CD4-positive, CD25-positive, alpha-beta regulatory T cell (primary cell): ENCODE measurements around the gene MBNL3. TPM values are rescaled to one million over a fixed set of nuclear protein-coding genes. Genes with fewer than 3 reads are reported as not detected.

Experiments
- ATAC-seq, 2 donors: fragments of 150-1000 bp; cut with Tn5 transposase; one replicate each; pipeline ENCODE4 v1.10.0; 2021; ENCODE audit warnings: low read depth in 2 of 2, moderate number of reproducible peaks in 2 of 2, moderate library complexity in 1 of 2
- DNase-seq, 3 donors: peaks; one replicate each; pipeline versions ENCODE4 v3.0.0 to v3.0.0-alpha.2; 2012 to 2022; ENCODE audit warnings: mixed read lengths in 1 of 3
- H3K27ac ChIP-seq: one replicate; pipeline ENCODE4 v1.7.0; 2013; ENCODE audit warnings: mild to moderate bottlenecking, low read length; ENCODE audit not compliant: insufficient read depth, poor library complexity, severe bottlenecking
- H3K27me3 ChIP-seq: one replicate; pipeline ENCODE4 v1.7.0; 2013; ENCODE audit warnings: low read length; ENCODE audit not compliant: control insufficient read depth, insufficient read depth
- H3K36me3 ChIP-seq: one replicate; pipeline ENCODE4 v1.7.0; 2013; ENCODE audit warnings: mild to moderate bottlenecking, low read length, moderate library complexity; ENCODE audit not compliant: control insufficient read depth, insufficient read depth
- H3K4me1 ChIP-seq: 2 replicates; pipeline ENCODE4 v1.7.0; 2013; ENCODE audit warnings: mild to moderate bottlenecking, low read length; ENCODE audit not compliant: insufficient read depth, control insufficient read depth, poor library complexity, severe bottlenecking
- H3K4me3 ChIP-seq: one replicate; pipeline ENCODE4 v1.7.0; 2013; ENCODE audit warnings: low read depth, mild to moderate bottlenecking, low read length, moderate library complexity
- H3K9me3 ChIP-seq, 2 experiments: 1 replicate in 1 of 2; 2 replicates in 1 of 2; pipeline ENCODE4 v1.7.0; 2013; ENCODE audit warnings: low read length in 2 of 2, mild to moderate bottlenecking in 1 of 2, moderate library complexity in 1 of 2; ENCODE audit not compliant: control insufficient read depth in 2 of 2
- H3K27ac Mint-ChIP-seq, 3 donors: one replicate each; pipeline ENCODE4 v1.8.0; 2020 to 2022; ENCODE audit warnings: mild to moderate bottlenecking in 3 of 3, mixed read lengths in 3 of 3, moderate library complexity in 2 of 3
- H3K27me3 Mint-ChIP-seq: one replicate; pipeline ENCODE4 v1.8.0; 2022; ENCODE audit warnings: mild to moderate bottlenecking, mixed read lengths
- H3K36me3 Mint-ChIP-seq: one replicate; pipeline ENCODE4 v1.8.0; 2020; ENCODE audit warnings: mixed read lengths
- H3K4me1 Mint-ChIP-seq, 4 donors: one replicate each; pipeline ENCODE4 v1.8.0; 2020 to 2022; ENCODE audit warnings: mixed read lengths in 4 of 4, mild to moderate bottlenecking in 1 of 4
- H3K4me3 Mint-ChIP-seq, 4 donors: one replicate each; pipeline ENCODE4 v1.8.0; 2020 to 2022; ENCODE audit warnings: mild to moderate bottlenecking in 4 of 4, mixed read lengths in 4 of 4, moderate library complexity in 3 of 4
- H3K9me3 Mint-ChIP-seq, 7 donors: one replicate each; pipeline ENCODE4 v1.8.0; 2020 to 2022; ENCODE audit warnings: mixed read lengths in 7 of 7, mild to moderate bottlenecking in 3 of 7, moderate library complexity in 2 of 7
- polyA plus RNA-seq, 4 donors: library from polyadenylated mRNA; unstranded; fragments of 300-500 nt; fragmentation: Illumina TruSeq; gene quantifications; one replicate each; pipeline ENCODE4 v1.2.3, GENCODE V29; 2021
- total RNA-seq: library from RNA; stranded (reverse); gene quantifications from one replicate; pipeline ENCODE4 v1.2.3, GENCODE V29; 2022

Gene MBNL3
- total and polyA plus RNA-seq, 5 donors from 2014 or later = 11.8 to 18.5 (median 15.1) TPM

DNA sequence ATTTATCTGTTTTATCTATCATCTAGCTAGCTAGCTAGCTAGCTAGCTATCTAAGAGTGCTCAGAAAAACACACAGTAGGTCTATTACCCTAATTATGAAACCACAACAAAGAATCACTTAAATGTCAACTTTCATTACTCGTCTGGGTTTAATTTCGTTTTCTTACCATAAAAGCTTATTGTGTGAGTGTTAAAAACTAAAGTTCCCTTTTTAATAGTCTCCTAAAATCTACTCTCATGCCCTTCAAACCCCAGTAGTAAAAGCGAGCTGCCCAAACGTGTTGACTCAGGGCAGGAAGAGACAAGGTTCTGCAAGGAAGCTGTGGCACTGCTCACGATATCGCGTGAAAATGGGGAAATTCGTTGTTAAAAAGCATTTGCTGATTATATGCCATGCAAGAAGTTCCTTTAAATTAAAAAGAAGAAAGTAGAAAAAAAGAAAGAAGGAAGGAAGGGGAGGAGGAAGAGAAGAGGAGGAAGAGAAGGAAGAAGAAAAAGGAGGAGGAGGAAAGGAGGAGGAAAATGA lies 595 bp downstream of the MBNL3 start:
- no peaks in the 10 kb centered on the region for H3K9me3 Mint-ChIP-seq
- peak overlapping the region; percentile 33 to 86 (median 85) for H3K27ac Mint-ChIP-seq
- no peaks in the 10 kb centered on the region for H3K36me3 ChIP-seq
- H3K4me1 Mint-ChIP-seq = peaks cover 0 to 50% (median 21%) of the 10 kb centered on the region in 4 donors
- H3K27ac ChIP-seq = peak overlapping the region; percentile 71
- H3K36me3 Mint-ChIP-seq = no peaks in the 10 kb centered on the region
- peak overlapping the region; percentile 89 to 96 (median 90) for H3K4me3 Mint-ChIP-seq
- peaks cover 22% of the 10 kb centered on the region for H3K4me1 ChIP-seq
- H3K27me3 Mint-ChIP-seq = peaks cover 12% of the 10 kb centered on the region
- H3K4me3 ChIP-seq = peak overlapping the region; percentile 85
- H3K27me3 ChIP-seq = no peaks in the 10 kb centered on the region
- H3K9me3 ChIP-seq = no peaks in the 10 kb centered on the region
- ATAC-seq (peak in 1 of 2 donors; percentile 22), DNase-seq (peak in 2 of 3 donors; percentile 18 to 60)

DNA sequence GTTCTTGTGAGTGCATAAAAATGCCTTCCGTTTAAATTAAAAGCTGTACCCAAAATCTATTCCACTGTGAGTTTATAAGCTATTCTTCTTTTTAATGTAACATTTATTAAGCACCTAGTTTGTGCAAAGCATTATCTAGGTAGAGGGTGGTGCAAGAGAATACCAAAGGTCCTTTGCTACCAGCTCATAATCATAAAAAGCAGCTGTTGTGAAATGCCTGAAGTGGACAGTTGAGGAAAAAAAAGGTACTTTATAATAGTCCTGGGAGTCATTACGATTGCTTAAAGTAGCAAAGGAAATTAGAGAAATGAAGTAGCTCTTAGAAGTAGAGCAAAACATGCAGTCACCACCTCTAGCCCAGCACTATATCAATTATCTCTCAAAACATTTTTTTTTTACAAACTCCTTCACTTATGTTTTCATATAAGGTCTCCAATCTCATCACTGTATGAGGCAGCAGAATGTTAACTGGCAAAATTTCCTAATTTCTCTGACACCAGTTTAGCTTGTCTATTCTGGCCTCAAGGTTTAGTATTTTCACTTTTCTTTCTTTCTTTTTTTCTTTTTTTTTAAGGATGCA lies 2.1 kb downstream of the MBNL3 start:
- H3K9me3 Mint-ChIP-seq = no peaks in the 10 kb centered on the region
- H3K36me3 Mint-ChIP-seq = no peaks in the 10 kb centered on the region
- no peak for ATAC-seq
- Histone ChIP-seq H3K27ac (no peak overlapping the region), H3K4me1 (peaks cover 22% of the 10 kb centered on the region), H3K27me3 (no peaks in the 10 kb centered on the region), H3K36me3 (no peaks in the 10 kb centered on the region), H3K4me3 (no peak overlapping the region), H3K9me3 (no peaks in the 10 kb centered on the region)
- H3K27me3 Mint-ChIP-seq = peaks cover 9% of the 10 kb centered on the region
- H3K27ac Mint-ChIP-seq = peak overlapping the region in 1 of 3 donors; percentile 74
- DNase-seq = no peak
- peaks cover 0 to 57% (median 22%) of the 10 kb centered on the region in 4 donors for H3K4me1 Mint-ChIP-seq
- H3K4me3 Mint-ChIP-seq = peak overlapping the region in 3 of 4 donors; percentile 2 to 54 (median 52)

DNA sequence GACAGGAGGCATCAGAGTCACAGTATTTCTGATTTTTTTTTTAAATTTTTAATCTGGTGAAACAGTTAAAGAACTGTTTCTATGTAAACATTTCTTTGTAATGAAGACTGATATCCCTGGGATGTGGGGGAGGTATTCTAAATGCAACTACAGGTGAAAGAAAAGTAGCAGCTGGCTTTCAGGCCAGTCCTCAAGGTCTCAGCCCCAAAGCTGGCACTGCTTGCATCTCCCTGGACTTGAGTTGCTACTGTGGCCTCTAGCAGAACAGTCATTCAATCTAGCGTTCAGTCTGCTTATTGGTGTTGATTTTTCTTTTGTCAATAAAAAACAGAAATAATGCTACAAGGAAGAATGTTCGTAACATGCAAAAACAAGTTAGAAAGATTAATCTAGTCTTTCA lies 4.9 kb downstream of the MBNL3 start:
- H3K9me3 Mint-ChIP-seq = no peaks in the 10 kb centered on the region
- H3K36me3 ChIP-seq = no peaks in the 10 kb centered on the region
- peaks cover 20% of the 10 kb centered on the region for H3K4me1 ChIP-seq
- DNase-seq = no peak
- ATAC-seq = no peak
- no peak overlapping the region for H3K4me3 ChIP-seq
- no peaks in the 10 kb centered on the region for H3K36me3 Mint-ChIP-seq
- no peak overlapping the region for H3K4me3 Mint-ChIP-seq
- H3K27me3 Mint-ChIP-seq = no peaks in the 10 kb centered on the region
- H3K27ac ChIP-seq = no peak overlapping the region
- H3K9me3 ChIP-seq = no peaks in the 10 kb centered on the region
- H3K27ac Mint-ChIP-seq = no peak overlapping the region
- no peaks in the 10 kb centered on the region for H3K27me3 ChIP-seq
- peaks cover 11 to 64% (median 22%) of the 10 kb centered on the region in 4 donors for H3K4me1 Mint-ChIP-seq

DNA sequence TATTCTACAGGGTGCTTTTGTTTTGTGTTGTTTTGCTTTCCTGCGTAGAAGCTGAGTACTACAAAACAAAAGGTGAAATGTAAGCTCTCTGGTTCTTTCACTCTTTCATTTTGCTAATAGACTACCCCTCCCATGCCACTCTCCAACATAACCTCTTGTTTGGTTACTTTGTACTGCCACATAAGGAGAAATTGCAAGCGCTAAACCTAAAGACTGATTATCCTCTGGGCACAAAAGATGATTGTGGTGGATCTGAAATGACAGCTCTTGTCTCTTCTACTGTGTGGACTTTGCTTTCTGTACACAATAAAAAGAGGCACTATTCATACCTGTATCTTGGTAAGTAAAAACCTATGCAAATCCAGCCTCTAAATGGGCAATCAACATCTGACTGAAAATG lies 5.3 kb downstream of the MBNL3 start:
- no peaks in the 10 kb centered on the region for H3K9me3 Mint-ChIP-seq
- ATAC-seq (no peak), DNase-seq (no peak)
- H3K27me3 Mint-ChIP-seq = no peaks in the 10 kb centered on the region
- no peak overlapping the region for H3K4me3 ChIP-seq
- peaks cover 20% of the 10 kb centered on the region for H3K4me1 ChIP-seq
- H3K4me3 Mint-ChIP-seq = no peak overlapping the region
- no peaks in the 10 kb centered on the region for H3K9me3 ChIP-seq
- no peak overlapping the region for H3K27ac ChIP-seq
- no peaks in the 10 kb centered on the region for H3K36me3 Mint-ChIP-seq
- no peaks in the 10 kb centered on the region for H3K27me3 ChIP-seq
- peak overlapping the region in 1 of 3 donors; percentile 32 for H3K27ac Mint-ChIP-seq
- peaks cover 11 to 64% (median 21%) of the 10 kb centered on the region in 4 donors for H3K4me1 Mint-ChIP-seq
- no peaks in the 10 kb centered on the region for H3K36me3 ChIP-seq

- DNase-seq = no peak
- peaks cover 20% of the 10 kb centered on the region for H3K4me1 ChIP-seq
- Mint-ChIP-seq H3K4me3 (no peak overlapping the region), H3K36me3 (no peaks in the 10 kb centered on the region), H3K27me3 (no peaks in the 10 kb centered on the region), H3K4me1 (peaks cover 11 to 61% (median 19%) of the 10 kb centered on the region in 4 donors), H3K27ac (no peak overlapping the region), H3K9me3 (no peaks in the 10 kb centered on the region)
- no peaks in the 10 kb centered on the region for H3K36me3 ChIP-seq
- no peak overlapping the region for H3K27ac ChIP-seq
- no peak for ATAC-seq
- H3K4me3 ChIP-seq = no peak overlapping the region
- no peaks in the 10 kb centered on the region for H3K9me3 ChIP-seq
- H3K27me3 ChIP-seq = no peaks in the 10 kb centered on the region
Observed at GRCh38 chrX:132482632-132483031, 6.2 kb downstream of the MBNL3 start.

GRCh38 chrX:132481449-132481848 lies 7.4 kb downstream of the MBNL3 start:
- H3K27ac Mint-ChIP-seq = peak overlapping the region; percentile 60 to 93 (median 86)
- H3K4me3 ChIP-seq = peak overlapping the region; percentile 84
- no peak for DNase-seq
- no peak for ATAC-seq
- H3K4me1 Mint-ChIP-seq = peaks cover 11 to 52% (median 16%) of the 10 kb centered on the region in 4 donors
- H3K4me3 Mint-ChIP-seq = peak overlapping the region in 2 of 4 donors; percentile 27 to 81
- H3K36me3 ChIP-seq = no peaks in the 10 kb centered on the region
- H3K9me3 ChIP-seq = no peaks in the 10 kb centered on the region
- H3K36me3 Mint-ChIP-seq = no peaks in the 10 kb centered on the region
- H3K27me3 Mint-ChIP-seq = no peaks in the 10 kb centered on the region
- H3K27ac ChIP-seq = peak overlapping the region; percentile 71
- peaks cover 14% of the 10 kb centered on the region for H3K4me1 ChIP-seq
- no peaks in the 10 kb centered on the region for H3K27me3 ChIP-seq
- H3K9me3 Mint-ChIP-seq = no peaks in the 10 kb centered on the region

- peak in 2 of 3 donors; percentile 48 to 77 for DNase-seq
- Histone ChIP-seq H3K9me3 (no peaks in the 10 kb centered on the region), H3K27me3 (no peaks in the 10 kb centered on the region), H3K27ac (peak overlapping the region; percentile 71), H3K4me3 (peak overlapping the region; percentile 84), H3K4me1 (peaks cover 14% of the 10 kb centered on the region), H3K36me3 (no peaks in the 10 kb centered on the region)
- H3K9me3 Mint-ChIP-seq = no peaks in the 10 kb centered on the region
- peak overlapping the region; percentile 86 to 97 (median 93) for H3K27ac Mint-ChIP-seq
- no peaks in the 10 kb centered on the region for H3K36me3 Mint-ChIP-seq
- peak overlapping the region; percentile 81 to 88 (median 84) for H3K4me3 Mint-ChIP-seq
- H3K27me3 Mint-ChIP-seq = peaks cover 3% of the 10 kb centered on the region
- peak; percentile 85 to 88 for ATAC-seq
- H3K4me1 Mint-ChIP-seq = peaks cover 11 to 45% (median 16%) of the 10 kb centered on the region in 4 donors
Observed at GRCh38 chrX:132480581-132481203, 8.1 kb downstream of the MBNL3 start.
